NCI-H345 (cell line): ENCODE results near the gene LILRB3.
"Not testable (repeated sequence)": the region's sequence is repeated elsewhere in the genome, so short reads cannot be mapped to it uniquely, and the experiment has no call there.

Experiments used
- DNase-seq: peaks from one replicate; lab custom pipeline; 2025; lab: John Stamatoyannopoulos, UW

The LILRB3 gene

DNA sequence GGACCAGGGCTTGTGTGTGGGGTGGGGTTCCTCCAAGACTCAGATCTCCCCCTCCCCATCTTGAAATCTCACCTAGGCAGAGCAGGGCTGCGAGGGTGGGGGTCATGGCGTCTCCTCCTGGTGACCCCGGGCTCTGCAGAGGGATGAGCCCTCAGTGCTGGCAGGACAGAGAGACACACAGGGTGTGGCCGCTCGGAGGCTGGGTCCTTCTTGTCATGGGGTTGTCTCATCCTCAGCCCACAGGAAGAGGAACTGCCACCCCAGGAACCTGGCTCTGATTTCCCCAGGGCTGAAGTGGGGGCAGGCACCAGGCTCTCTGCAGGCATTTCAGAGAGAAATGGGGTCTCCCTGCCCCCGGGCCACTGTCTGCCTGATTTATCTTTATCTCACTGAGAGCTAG is 19.8 kb upstream of the LILRB3 start, which contains the start of gene LILRA6:
LILRA6 (minus strand) TSS at position 145 of the 400 bp plus-strand sequence.
- not testable (repeated sequence) for DNase-seq

DNA sequence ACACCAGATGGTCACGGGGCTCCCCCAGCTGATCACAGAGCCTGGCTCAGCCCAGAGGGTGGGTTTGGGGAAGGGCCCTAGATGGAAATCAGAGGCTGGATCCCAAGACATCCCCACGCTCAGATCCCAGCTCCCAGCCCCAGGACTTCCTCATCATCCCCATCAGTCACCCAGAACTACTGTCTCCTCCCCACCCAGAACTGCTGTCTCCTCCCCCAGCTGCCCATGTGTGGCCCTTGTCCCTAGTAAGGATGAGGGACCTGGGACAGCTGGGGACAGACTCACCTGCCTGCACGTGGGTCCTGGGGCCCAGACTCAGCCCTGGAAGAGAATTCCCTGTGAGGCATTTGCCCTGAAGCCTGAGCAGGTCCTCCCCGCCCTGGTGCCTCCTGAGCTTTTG is 19.4 kb upstream of the LILRB3 start:
- not testable (repeated sequence) for DNase-seq

DNA sequence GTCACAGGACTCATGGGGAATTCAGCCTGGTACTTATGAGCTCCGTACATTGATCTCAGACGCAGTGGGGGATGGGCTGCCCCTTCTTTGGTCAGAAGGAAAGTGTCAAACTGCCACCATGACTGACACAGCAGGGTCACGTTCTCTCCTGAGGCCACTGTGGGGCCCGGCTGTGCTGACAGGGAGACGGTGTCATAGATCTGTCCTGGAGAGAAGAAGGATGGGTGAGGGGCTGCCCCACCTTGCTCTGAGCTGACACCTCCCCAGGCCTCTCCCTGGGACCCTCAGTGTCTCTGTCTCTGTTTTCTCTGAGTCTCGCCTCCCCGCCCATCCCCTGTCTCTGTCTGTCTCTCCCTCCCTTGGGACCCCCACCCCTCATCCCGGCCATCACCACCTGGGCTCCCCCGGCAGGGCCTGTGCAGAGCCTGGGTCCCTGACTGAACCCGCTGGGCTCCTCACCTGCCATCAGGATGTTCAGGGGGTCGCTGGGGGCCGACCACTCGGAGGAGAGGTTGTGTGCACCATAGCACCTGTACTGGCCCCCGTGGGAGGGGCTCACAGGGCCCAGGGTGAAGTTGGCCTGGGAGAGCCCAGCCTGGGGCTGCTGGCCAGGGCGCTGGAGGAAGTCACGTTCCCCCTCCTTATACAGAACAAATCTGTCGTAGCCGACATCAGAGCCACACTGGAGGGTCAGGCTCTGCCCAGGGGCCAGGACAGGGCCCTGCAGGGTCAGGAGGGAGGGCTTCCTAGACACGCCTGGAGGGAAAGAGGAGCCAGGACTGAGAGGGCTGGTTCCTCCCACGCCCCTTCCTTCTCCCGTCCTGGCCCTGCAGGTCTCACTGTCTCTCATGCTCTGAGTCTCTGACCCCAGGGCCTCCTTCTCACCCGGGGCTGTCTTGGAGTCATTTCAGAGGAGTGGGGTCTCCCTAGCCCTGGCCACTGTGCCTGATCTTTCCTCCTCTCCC is 17.8 kb upstream of the LILRB3 start:
- not testable (repeated sequence) for DNase-seq

DNA sequence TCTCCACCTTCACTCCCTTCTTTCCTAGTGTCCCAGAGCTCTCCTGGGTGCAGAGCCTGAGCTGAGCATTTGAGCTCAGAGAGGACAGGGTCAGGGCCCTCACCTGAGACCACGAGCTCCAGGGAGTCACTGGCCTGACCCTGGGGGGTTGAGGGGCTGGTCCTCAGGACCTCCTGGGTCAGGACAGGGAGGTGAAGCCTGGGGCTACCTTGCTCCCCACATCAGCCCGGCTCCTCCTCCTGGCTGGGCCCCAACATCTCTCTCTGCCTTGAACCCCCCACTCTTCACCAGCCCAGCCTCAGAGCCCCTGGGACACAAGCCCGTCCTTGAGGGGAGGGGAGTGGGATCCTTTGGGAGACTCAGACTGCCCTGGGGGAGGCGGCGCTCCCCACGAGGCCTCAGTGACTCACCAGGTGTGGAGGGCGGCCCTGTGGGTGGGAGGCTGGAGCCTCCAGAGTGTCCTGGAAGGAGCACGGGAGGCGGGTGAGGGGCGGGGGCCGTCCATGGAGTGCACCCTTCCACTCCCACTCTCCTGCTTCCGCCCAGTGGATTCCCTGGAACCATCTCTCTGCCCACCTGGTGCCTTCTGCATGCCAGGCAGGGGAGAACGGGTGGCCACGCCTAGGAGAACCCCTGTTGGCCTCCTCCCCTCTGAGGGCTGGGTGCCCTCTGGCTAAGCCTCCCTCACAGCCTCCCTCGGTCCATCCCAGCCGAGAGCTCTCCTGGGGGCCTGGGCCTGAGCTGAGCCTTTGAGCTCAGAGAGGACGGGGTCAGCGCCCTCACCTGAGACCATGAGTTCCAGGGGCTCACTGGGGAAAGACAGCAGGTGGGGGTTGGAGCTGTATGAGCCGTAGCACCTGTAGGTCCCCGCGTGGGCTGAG is 16.9 kb upstream of the LILRB3 start:
- not testable (repeated sequence) for DNase-seq

DNA sequence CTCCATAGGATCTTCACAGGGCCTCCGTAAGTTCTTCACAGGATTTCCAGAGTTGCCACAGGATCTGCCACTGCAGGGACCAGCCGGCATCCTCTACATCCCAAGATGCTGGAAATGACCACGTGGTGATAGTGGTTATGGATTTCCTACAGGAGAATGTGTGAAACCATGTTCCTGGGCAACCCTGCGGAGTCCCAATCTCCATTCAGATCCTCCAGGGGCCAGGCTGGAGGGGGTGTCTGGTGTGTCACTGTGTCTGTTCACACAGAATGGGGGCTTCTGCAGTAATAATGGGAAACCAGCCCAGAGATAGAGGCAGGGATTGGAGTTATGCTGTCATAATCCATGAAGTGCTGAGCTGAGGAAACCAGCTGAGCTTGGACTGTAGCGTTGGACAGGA is 11.1 kb upstream of the LILRB3 start:
- no peak for DNase-seq

DNA sequence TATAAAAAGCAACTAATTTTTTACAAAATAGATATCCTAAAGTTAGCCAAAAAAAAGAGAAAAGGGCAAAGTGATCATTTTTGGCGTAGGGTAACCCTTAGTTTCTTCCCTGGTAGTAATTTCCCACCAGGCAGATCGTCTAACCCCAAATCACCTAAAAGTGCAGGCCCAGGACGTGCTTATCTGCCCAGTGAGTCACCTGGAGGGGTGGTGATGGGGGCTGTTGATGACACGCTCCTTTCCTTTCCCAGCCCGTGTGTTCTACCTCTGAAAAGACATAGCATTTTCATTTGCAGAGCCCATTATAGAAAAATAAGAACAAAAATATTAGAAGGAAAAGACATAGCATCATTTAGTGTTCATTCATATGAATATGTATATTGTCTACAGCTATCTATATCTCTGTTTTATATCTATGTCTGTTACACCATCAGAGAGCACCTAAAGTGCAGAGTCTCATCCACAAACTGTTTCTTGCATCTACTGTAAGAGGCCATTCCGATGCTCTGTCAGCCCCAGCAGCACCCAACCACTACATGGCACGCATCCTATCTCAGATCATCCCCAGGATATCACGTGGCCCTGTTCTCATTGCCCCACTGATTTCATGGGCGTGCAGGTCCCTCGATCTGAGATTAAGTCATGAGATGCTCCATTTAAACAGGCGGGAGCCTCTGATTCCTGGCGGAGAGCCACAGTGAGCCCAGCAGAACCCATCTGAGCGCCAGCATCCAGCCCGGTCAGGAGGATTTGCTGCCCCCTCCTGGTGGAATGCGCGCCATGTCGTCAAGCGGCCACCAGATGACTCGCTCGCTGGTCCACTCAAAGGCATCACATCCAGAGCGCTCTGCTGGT is 8.5 kb upstream of the LILRB3 start:
- peak; percentile 56 for DNase-seq

DNA sequence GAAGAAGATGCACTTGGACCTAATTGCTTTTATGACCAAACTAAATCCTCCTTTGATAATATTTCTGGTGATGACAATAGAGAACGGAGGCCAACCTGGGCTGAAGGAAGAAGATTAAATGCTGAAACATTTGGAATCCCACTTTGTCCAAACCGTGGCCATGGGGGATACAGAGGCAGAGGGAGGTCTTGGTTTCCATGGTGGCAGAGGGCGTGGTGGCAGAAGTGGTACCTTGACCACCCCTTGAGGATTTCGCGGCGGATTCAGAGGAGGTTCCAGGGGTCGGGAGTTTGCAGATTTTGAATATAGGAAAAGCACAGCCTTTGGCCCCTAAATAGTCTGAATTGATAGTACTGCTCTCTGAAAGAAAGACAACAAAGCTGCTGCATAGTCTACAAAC is 7.2 kb upstream of the LILRB3 start:
- no peak for DNase-seq

DNA sequence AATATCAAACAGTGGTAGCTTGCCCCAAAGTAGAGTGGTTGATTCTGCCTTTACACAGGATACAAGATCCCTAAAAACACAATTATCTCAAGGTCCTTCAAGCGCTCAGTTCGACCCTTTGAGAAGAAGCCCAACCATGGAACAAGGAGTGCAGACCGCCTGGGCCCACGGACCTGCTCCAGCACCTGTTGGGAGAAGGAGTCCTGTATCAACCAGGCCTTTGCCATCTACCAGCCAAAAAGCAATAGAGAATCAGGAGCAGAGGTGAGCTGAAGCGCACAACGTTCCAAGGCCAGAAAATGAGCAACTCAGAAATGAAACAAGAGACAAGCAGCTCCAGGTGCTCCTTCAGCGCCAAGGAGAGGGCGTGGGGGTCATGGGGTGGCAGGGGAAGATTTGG is 6.3 kb upstream of the LILRB3 start:
- no peak for DNase-seq

DNA sequence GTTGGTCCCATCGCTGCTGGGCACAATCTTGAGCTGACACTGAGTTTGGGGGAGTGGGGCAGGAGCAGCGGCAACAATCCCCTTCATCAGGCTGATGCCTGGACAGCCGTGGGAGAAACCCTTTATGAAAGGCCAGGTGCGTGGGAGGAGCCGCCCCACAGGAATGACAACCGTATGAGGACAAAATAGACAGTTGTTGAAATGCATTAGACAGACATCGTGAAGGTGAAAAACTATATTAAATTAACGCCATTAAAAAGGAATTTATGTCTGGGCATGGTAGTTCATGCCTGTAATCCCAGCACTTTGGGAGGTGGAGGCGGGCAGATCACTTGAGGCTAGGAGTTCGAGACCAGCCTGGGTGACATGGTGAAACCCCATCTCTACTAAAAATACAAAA is 1.8 kb upstream of the LILRB3 start:
- DNase-seq, result not testable (repeated sequence)

DNA sequence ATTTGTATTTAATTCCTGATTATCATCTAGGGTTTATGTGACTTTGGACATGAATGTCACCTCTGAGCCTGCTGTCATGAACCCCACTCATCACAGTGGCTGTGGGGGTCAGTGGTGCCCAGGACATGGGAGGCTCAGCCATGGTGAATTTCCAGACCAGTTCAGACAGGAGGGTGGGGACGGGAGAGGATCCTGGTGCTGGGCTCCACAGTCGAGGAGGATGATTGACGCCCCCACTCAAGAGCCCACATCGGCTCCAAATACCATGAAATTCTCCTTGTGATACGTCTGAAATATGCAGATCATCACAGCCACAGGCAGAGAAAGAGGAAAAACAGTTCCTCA is 1.1 kb upstream of the LILRB3 start:
- not testable (repeated sequence) for DNase-seq

DNA sequence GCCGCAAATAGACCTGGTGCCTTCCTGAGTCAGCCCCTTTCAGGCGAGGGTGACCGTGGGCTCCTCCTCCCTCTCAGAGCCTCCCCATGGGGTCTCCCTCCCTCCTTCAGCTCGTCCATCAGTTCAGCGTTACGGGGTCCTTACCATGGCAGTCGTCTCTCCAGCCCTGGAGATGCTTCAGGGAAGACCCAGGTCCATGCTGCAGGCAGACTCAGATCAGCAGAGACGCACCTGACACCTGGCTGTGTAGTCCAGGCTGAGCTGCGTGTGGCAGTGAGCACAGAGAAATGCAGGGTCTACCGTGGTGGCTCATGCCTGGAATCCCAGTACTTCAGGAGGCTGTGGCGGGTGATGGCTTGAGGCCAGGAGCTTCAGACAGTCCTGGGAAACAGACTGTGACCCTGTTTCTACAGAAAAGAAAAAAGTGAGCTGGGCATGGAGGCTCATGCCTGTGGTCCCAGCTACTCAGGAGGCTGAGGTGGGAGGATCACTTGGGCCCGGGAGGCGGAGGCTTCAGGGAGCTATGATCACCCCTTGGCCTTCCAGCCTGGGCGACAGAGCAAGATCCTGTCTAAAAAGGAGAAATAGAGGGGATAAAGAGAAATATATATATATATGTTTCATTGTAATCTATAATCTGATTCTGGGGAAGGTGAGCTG is 600 bp upstream of the LILRB3 start:
- DNase-seq, result not testable (repeated sequence)

DNA sequence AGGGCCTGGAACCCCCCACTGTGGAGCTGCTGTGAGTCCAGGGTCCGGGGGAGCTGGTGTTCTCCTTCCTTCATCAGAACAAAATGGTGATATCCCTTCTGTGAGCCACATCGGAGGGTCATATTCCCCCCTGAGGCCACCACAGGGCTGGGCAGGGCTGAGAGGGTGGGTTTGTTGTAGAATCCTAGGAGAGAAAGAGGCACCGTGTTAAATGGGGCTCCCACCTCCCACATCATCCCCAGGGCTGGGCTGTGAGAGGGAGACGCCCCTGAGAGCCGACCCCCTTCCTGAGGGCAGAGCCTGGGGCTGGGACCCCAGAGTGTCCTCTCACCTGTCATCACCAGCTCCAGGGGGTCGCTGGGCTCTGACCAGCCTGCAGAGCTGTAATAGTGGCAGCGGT is 860 bp downstream of the LILRB3 start:
- DNase-seq, result not testable (repeated sequence)

DNA sequence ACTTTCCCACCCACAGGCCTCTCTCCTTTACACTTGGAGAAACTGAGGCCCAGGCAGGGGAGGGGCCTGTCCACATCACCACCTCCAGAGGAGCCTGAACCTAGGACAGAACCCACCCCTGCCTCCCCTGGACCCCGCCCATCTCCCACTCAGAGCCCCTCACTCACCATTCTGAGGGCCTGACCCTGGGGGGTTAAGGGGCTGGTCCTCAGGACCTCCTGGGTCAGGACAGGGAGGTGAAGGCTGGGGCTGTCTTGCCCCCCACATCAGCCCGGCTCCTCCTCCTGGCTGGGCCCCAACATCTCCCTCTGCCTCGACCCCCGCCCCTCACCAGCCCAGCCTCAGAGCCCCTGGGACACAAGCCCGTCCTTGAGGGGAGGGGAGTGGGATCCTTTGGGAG is 3.1 kb downstream of the LILRB3 start:
- not testable (repeated sequence) for DNase-seq

DNA sequence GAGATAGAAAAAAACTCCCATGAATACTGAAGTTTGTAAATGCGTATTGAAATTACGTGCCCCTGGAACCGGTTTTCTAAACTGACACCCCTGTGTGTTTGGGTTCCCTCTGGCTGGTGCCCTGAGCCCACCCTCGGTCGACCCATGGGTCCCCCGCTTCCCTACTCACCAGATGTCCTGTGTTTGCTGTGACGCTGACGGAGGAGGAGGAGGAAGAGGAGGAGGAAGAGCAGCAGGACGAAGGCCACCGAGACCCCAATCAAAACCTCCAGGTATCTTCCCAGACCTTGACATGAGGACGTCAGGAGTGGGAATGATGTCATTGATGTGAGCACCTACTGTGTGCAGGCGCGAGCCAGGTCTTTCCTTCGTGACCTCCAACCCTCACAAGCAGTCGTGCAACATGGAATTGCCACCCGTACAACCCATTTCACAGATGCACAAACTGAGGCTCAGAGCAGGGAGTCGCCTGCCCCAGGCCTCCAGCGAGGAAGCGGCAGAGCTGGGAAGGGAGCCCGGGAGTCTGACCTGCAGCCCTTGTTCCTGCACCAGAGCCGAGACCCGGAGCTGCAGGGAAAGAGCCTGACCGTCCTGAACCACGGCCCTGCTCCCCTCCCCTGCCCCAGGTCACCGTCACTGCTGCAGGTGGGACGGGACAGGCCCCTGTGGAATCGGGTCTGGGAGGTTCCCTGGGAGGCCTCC is 3.7 kb downstream of the LILRB3 start:
- DNase-seq, result no peak

DNA sequence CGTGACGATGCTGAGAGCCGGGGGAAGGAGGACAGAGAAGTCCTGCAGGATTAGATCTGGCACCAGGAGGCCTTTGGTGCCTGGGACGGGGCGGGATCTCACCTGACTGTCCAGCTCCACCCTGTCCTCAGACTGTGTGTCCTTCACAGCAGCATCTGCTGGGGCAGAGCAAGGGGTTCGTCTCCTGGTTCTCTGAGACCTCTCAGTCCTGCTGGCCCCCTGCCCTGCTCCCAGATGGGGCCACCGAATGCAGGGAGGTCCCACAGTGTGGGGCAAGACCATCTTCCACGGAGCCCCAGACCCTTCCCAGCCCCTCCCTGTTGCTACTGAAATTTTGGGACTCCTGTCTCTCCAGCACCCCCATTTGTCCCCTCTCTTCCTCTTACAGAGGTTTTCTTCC is 4.5 kb downstream of the LILRB3 start:
- no peak for DNase-seq

DNA sequence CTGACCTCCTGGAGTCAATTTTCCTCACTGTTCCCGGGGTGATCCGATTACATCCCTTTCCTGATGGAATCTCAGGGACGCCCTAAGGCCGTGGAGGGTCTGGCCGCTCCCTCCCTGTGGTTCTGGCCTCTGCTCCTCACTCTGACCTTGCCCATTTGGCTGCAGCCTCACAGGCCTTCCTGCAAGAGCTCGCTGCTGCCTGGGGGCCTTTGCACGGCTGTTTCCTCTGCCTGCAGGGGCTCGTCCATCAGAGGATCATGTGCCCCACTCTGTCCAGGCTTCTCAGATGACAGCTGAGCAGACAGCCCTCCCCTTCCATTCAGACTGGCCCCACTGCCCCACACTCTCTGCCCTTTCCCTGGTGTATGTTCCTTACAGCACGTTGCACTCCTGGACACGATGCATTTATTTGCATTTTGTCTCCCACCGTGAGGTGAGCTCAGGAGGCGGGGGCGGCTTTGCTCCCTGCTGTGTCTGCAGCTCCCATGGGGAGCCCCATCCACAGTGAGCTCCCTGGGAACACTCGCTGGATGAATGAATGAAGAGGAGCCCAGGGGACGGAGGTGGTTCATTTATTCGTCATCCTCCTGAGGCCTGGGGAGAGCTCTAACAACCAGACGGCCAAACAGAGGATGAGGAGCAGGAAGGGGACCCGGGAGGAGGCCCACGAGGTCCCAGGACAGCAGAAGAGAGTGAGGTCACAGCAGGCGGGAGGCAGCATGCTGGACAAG is 5.1 kb downstream of the LILRB3 start:
- DNase-seq, result not testable (repeated sequence)

DNA sequence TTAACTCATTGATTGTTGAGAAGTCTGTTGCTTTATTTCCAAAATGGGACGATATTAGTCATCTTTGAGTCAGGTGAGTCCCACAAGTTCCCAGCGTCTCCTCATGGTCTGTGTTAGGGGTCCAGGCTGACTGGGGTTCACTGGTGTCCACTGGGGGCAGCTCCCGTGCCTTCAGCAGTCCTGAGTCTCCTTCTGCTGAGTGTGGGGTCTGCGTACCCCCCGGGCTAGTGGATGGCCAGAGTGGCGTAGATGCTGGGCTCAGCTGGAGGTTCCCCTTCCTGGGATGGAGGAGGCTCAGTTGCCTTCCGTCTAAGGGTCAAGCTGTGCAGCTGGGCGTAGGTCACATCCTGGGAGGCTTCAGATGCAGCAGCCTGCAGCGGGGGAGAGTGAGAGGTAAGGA is 5.9 kb downstream of the LILRB3 start:
- DNase-seq, result no peak

DNA sequence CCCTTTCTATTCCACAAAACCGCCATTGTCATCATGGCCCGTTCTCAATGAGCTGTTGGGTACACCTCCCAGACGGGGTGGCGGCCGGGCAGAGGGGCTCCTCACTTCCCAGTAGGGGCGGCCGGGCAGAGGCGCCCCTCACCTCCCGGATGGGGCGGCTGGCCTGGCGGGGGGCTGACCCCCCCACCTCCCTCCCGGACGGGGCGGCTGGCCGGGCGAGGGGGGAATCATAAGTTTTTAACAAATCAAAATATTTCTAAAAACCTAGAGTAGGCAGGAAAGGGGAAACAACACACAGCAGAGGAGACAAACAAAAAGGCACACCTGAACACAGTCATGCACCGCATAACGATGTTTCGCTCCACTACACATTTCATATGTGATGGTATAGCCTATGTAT is 8.1 kb downstream of the LILRB3 start:
- not testable (repeated sequence) for DNase-seq

DNA sequence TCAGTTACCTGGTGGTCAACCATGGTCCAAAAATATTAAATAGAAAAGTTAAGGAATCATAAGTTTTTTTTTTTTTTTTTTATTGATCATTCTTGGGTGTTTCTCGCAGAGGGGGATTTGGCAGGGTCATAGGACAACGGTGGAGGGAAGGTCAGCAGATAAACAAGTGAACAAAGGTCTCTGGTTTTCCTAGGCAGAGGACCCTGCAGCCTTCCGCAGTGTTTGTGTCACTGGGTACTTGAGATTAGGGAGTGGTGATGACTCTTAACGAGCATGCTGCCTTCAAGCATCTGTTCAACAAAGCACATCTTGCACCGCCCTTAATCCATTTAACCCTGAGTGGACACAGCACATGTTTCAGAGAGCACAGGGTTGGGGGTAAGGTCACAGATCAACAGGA is 8.6 kb downstream of the LILRB3 start:
- not testable (repeated sequence) for DNase-seq

DNA sequence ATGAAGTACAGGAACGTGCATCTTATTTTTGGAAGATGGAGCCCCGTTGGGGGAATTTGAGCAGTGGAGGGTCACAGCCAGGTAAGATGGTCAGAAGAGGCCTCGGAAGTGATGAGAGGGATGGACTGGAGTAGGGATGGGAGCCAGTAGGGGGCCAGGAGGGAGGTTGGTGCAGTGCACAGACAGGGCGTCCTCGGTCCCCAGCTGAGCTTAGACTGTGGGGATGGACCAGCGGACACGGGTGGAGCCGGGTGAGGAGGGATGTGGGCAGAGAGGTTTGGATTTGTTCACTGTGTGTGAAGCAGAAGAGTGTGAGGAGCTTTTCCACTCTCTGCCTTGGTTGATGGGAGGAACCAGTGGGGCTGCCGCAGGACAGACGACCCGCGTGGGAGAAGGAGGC is 11.6 kb downstream of the LILRB3 start:
- no peak for DNase-seq
